DND-41 (cell line): Measurements from ENCODE around the gene FBXL19.

Source experiments
- ATAC-seq: fragments of 200-7000 bp; cut with Tn5 transposase; 3 replicates; pipeline ENCODE4 v1.9.1; 2021; ENCODE audit warnings: low read depth; ENCODE audit not compliant: insufficient read depth
- DNase-seq: peaks from one replicate; pipeline ENCODE4 v3.0.0-alpha.2; 2020
- H2AFZ ChIP-seq: 2 replicates; pipeline ENCODE4 v1.6.0; 2012; ENCODE audit warnings: low read depth, low read length
- H3K27ac ChIP-seq: 2 replicates; pipeline ENCODE4 v1.5.1; 2012; ENCODE audit warnings: low read length, inconsistent platforms
- H3K27me3 ChIP-seq: fragments of 200-600 bp; sonication (generic); 2 replicates; pipeline ENCODE4 v1.6.0; 2012; ENCODE audit warnings: low read length, mild to moderate bottlenecking, inconsistent platforms; ENCODE audit not compliant: insufficient read depth, poor library complexity
- H3K36me3 ChIP-seq: 2 replicates; pipeline ENCODE4 v1.5.1; 2012; ENCODE audit warnings: low read length, inconsistent platforms; ENCODE audit not compliant: insufficient read depth
- H3K4me1 ChIP-seq: 2 replicates; pipeline ENCODE4 v1.5.1; 2012; ENCODE audit warnings: mild to moderate bottlenecking, low read length; ENCODE audit not compliant: insufficient read depth
- H3K4me2 ChIP-seq: 2 replicates; pipeline ENCODE4 v1.6.0; 2012; ENCODE audit warnings: mild to moderate bottlenecking, moderate library complexity, low read length, inconsistent platforms; ENCODE audit not compliant: insufficient read depth
- H3K4me3 ChIP-seq, 2 experiments: fragments of 200-600 bp in 1 of 2; shearing (Covaris generic) in 1 of 2; 2 replicates each; pipeline ENCODE4 v1.5.1; 2012 to 2016; ENCODE audit warnings: inconsistent platforms in 2 of 2, low read length in 2 of 2, mild to moderate bottlenecking in 2 of 2, low read depth in 1 of 2, moderate library complexity in 1 of 2
- H3K79me2 ChIP-seq: 2 replicates; pipeline ENCODE4 v1.6.0; 2012; ENCODE audit warnings: low read length, inconsistent platforms; ENCODE audit not compliant: insufficient read depth
- H3K9ac ChIP-seq: 2 replicates; pipeline ENCODE4 v1.6.0; 2012; ENCODE audit warnings: low read depth, mild to moderate bottlenecking, inconsistent platforms, low read length, moderate library complexity
- H3K9me3 ChIP-seq: 2 replicates; pipeline ENCODE4 v1.5.1; 2012; ENCODE audit warnings: low read length, moderate library complexity, mild to moderate bottlenecking, inconsistent platforms; ENCODE audit not compliant: insufficient read depth, severe bottlenecking
- H4K20me1 ChIP-seq: 2 replicates; pipeline ENCODE4 v1.6.0; 2012; ENCODE audit warnings: low read length; ENCODE audit not compliant: insufficient read depth
- EZH2 ChIP-seq: IDR thresholded peaks from 3 replicates; pipeline ENCODE4 v1.6.1; 2012; ENCODE audit warnings: borderline replicate concordance, low read depth, mild to moderate bottlenecking, moderate library complexity, low read length, inconsistent platforms; ENCODE audit not compliant: severe bottlenecking
- TF ChIP-seq, protein P1 (sequence below): IDR thresholded peaks from 2 replicates; pipeline ENCODE4 v1.5.1; 2012; ENCODE audit warnings: borderline replicate concordance, low read length, moderate library complexity, mild to moderate bottlenecking; ENCODE audit not compliant: poor library complexity, severe bottlenecking; ENCODE audit errors: extremely low read depth

The FBXL19 gene

GRCh38 chr16:30895627-30896260, 27.6 kb upstream of the FBXL19 start:
- TF ChIP-seq EZH2 = no peak
- TF ChIP-seq, protein P1, sequence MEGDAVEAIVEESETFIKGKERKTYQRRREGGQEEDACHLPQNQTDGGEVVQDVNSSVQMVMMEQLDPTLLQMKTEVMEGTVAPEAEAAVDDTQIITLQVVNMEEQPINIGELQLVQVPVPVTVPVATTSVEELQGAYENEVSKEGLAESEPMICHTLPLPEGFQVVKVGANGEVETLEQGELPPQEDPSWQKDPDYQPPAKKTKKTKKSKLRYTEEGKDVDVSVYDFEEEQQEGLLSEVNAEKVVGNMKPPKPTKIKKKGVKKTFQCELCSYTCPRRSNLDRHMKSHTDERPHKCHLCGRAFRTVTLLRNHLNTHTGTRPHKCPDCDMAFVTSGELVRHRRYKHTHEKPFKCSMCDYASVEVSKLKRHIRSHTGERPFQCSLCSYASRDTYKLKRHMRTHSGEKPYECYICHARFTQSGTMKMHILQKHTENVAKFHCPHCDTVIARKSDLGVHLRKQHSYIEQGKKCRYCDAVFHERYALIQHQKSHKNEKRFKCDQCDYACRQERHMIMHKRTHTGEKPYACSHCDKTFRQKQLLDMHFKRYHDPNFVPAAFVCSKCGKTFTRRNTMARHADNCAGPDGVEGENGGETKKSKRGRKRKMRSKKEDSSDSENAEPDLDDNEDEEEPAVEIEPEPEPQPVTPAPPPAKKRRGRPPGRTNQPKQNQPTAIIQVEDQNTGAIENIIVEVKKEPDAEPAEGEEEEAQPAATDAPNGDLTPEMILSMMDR = no peak
- ATAC-seq (no peak), DNase-seq (no peak)
- H3K4me1 ChIP-seq = peaks cover 19% of the 10 kb centered on the region
- no peak overlapping the region for H3K9ac ChIP-seq
- no peak overlapping the region for H3K4me3 ChIP-seq
- H3K27me3 ChIP-seq = no peaks in the 10 kb centered on the region
- H3K36me3 ChIP-seq = no peaks in the 10 kb centered on the region; the same call in 1 of the 2 replicates
- H3K4me2 ChIP-seq = no peak overlapping the region
- no peaks in the 10 kb centered on the region for H4K20me1 ChIP-seq
- H3K79me2 ChIP-seq = peaks cover 4% of the 10 kb centered on the region
- no peak overlapping the region for H2AFZ ChIP-seq
- no peak overlapping the region for H3K27ac ChIP-seq
- H3K9me3 ChIP-seq = no peaks in the 10 kb centered on the region

GRCh38 chr16:30896261-30896888, 27.0 kb upstream of the FBXL19 start, which contains the start of gene CTF1:
Gene CTF1, plus strand, starts transcription at chr16:30896614. Its CDS starts 30 bp downstream, at chr16:30896644.
- ATAC-seq (no peak), DNase-seq (no peak)
- Histone ChIP-seq H3K4me1 (peaks cover 24% of the 10 kb centered on the region), H4K20me1 (no peaks in the 10 kb centered on the region), H3K79me2 (peaks cover 4% of the 10 kb centered on the region), H3K9me3 (no peaks in the 10 kb centered on the region), H3K4me3 (no peak within 1 kb of the TSS), H3K27ac (no peak within 1 kb of the TSS), H3K4me2 (no peak within 1 kb of the TSS), H3K36me3 (no peaks in the 10 kb centered on the region), H3K27me3 (no peaks in the 10 kb centered on the region), H3K9ac (no peak within 1 kb of the TSS), H2AFZ (no peak within 1 kb of the TSS)
- TF ChIP-seq, protein P1 = no peak
- no peak for TF ChIP-seq EZH2

DNA sequence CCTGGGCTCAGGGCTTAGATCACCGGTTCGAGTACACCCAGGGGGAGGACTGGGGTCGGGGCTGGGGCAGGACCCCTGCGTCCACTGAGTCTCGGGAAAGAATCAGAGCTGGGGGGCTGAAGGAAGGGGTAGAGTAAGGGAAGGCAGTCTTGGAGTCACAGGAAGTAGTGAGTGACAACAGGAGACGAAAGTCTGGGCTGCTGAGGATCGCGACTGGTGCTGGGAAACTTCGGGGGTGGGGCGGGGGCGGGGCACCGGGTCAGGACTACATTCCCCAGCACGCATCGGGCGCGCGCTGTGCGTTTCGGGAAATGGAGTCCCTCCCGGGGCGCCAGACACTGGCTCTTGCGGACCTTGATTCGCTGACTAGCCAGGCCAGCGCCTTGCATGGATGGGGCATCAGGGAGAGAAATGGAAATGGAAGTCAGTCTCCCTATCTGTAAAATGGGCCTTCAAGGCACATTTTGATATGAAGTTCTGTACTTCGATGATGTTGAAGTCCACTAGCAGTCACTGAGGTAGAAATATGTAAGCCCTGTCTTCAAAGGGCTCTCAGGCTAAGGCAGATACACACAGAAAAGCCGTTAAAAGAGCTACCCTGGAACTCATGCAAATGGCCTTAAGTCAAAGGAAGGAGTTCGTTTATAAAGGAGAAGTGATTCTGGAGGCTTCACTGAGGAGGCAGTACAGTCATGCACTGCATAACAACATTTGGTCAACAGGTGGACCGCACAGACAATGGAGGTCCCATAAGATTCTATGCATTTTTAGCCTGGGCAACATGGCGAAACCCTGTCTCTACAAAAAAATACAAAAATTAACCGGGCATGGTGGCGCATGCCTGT, 26.3 kb upstream of the FBXL19 start:
- Histone ChIP-seq H3K4me2 (no peak overlapping the region), H3K4me3 (no peak overlapping the region), H3K9me3 (no peaks in the 10 kb centered on the region), H3K27ac (no peak overlapping the region), H3K4me1 (peaks cover 30% of the 10 kb centered on the region), H2AFZ (no peak overlapping the region), H3K9ac (no peak overlapping the region), H4K20me1 (no peaks in the 10 kb centered on the region), H3K79me2 (peaks cover 4% of the 10 kb centered on the region), H3K36me3 (no peaks in the 10 kb centered on the region), H3K27me3 (no peaks in the 10 kb centered on the region)
- DNase-seq = no peak
- no peak for ATAC-seq
- TF ChIP-seq, protein P1 = no peak
- TF ChIP-seq EZH2 = no peak
